GM06990 (cell line): ENCODE measurements around the gene WASHC2A.
"Not testable (repeated sequence)": the region's sequence is repeated elsewhere in the genome, so short reads cannot be mapped to it uniquely, and the experiment has no call there.

Experiments
- DNase-seq: peaks from one replicate; pipeline ENCODE4 v3.0.0-alpha.2; 2011; ENCODE audit not compliant: insufficient read length; ENCODE audit errors: extremely low read depth
- H3K27me3 ChIP-seq: replicated peaks from 2 replicates; pipeline ENCODE4 v1.6.0; 2011; ENCODE audit warnings: low read length; ENCODE audit not compliant: control insufficient read depth, insufficient read depth
- H3K36me3 ChIP-seq: 2 replicates; pipeline ENCODE4 v1.5.1; 2011; ENCODE audit warnings: low read length; ENCODE audit not compliant: control insufficient read depth, insufficient read depth
- H3K4me3 ChIP-seq: replicated peaks from 2 replicates; pipeline ENCODE4 v1.5.1; 2011; ENCODE audit warnings: low read depth, mild to moderate bottlenecking, control low read depth, low read length
- TF ChIP-seq, protein P1 (sequence below): IDR thresholded peaks from 2 replicates; pipeline ENCODE4 v1.5.1; 2011; ENCODE audit warnings: low read length, control low read depth, mild to moderate bottlenecking, inconsistent platforms; ENCODE audit not compliant: insufficient read depth, poor library complexity, severe bottlenecking

The WASHC2A gene

GRCh38 chr10:50108999-50109698, 41.4 kb downstream of the WASHC2A start:
- not testable (repeated sequence) for DNase-seq, H3K36me3 ChIP-seq, H3K27me3 ChIP-seq, H3K4me3 ChIP-seq

GRCh38 chr10:50112419-50113112, 44.8 kb downstream of the WASHC2A start:
- not testable (repeated sequence) for H3K27me3 ChIP-seq, DNase-seq, H3K4me3 ChIP-seq, H3K36me3 ChIP-seq

- not testable (repeated sequence) for DNase-seq, H3K36me3 ChIP-seq, H3K27me3 ChIP-seq, H3K4me3 ChIP-seq
These were observed 59.0 kb downstream of the WASHC2A start for GRCh38 chr10:50126765-50127164.

DNA sequence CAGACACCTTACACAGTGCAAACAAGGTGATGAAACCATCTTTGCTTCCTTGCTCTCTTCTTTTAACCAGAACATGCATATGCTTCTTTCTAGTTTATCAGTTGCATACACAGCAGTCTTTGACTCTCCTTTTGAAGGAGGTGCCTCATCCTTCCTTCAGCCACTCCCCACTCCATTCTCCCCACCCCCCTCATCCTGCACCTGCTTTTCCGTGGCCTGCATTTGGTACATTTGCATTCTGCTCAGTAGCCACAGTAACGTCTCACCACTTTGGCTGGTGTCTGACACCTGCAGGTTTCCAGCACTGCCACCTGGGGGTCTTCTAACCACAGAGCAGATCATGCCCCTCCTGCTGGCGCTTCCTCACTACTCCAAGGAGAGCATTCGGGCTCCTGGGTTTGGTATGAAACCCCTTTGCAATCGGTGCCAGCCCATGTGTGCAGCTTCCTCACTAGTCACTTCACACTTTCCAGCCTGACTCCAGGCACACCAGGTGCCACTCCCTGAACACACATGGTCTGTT, 60.1 kb downstream of the WASHC2A start:
- not testable (repeated sequence) for DNase-seq, H3K4me3 ChIP-seq, H3K27me3 ChIP-seq

GRCh38 chr10:50131245-50131965, 63.7 kb downstream of the WASHC2A start:
- H3K4me3 ChIP-seq, H3K27me3 ChIP-seq, H3K36me3 ChIP-seq, DNase-seq: not testable (repeated sequence)

More for the DNA sequence above, 60.1 kb downstream of the WASHC2A start:
- not testable (repeated sequence) for H3K36me3 ChIP-seq

DNA sequence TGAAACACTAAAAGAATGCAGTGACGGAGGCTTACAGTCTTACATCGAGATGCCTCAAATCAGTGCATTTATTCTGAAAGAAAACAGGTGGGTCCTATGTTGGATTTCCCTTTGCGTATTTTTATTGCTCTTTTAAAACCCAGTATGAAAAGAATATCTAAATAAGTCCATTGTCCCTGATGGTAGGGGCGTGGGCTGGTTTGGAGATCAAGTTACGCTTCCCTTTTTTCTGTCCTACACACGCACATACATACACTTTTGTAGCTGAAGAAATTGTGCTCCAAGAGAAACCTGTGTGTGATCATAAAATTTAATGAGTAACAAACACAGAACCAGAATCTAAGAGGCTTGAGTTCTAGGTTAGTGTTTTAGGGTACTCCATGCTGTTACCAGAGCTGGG, 64.6 kb downstream of the WASHC2A start:
- H3K4me3 ChIP-seq, DNase-seq, H3K36me3 ChIP-seq, H3K27me3 ChIP-seq: not testable (repeated sequence)

DNA sequence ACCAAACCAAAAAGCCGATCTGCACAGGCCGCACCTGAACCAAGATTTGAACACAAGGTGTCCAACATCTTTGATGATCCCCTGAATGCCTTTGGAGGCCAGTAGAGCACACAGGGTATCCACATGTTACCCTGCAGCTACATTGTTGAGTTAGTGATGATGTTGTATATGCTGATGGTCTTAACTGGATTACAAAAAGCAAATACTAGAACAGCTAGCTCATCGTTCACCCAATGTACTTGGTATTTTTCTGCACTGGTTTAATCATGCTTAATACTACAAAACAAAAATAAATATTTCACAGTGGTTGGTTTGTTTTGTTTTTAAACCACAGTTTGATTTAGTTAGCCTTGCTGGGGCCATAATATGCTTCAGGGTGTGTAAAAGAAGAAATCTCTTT, 65.1 kb downstream of the WASHC2A start:
- H3K27me3 ChIP-seq, H3K4me3 ChIP-seq, DNase-seq, H3K36me3 ChIP-seq: not testable (repeated sequence)

GRCh38 chr10:50143512-50144174, 75.9 kb downstream of the WASHC2A start:
- DNase-seq, H3K4me3 ChIP-seq, H3K27me3 ChIP-seq, H3K36me3 ChIP-seq: not testable (repeated sequence)

DNA sequence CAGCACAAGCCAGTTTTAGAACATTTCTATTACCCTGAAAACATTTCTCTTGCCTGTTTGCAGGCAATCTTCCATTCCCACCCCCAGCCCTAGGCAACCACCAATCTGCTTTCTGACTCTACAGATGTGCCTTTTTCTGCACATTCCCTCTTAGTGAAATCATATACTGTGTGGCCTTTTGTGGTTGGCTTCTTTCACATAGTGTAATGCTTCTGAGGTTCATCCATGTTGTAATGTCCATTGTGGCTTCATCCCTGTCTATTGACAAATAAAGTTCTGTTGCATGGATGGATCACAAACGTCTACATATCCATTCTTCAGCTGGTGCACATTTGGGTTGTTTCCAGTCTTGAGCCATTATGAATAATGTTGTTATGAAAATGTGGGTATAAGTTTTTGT, 77.8 kb downstream of the WASHC2A start:
- not testable (repeated sequence) for H3K36me3 ChIP-seq, H3K4me3 ChIP-seq, H3K27me3 ChIP-seq, DNase-seq

- H3K4me3 ChIP-seq, result no peak overlapping the region
- TF ChIP-seq, protein P1, sequence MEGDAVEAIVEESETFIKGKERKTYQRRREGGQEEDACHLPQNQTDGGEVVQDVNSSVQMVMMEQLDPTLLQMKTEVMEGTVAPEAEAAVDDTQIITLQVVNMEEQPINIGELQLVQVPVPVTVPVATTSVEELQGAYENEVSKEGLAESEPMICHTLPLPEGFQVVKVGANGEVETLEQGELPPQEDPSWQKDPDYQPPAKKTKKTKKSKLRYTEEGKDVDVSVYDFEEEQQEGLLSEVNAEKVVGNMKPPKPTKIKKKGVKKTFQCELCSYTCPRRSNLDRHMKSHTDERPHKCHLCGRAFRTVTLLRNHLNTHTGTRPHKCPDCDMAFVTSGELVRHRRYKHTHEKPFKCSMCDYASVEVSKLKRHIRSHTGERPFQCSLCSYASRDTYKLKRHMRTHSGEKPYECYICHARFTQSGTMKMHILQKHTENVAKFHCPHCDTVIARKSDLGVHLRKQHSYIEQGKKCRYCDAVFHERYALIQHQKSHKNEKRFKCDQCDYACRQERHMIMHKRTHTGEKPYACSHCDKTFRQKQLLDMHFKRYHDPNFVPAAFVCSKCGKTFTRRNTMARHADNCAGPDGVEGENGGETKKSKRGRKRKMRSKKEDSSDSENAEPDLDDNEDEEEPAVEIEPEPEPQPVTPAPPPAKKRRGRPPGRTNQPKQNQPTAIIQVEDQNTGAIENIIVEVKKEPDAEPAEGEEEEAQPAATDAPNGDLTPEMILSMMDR, result no peak
- H3K36me3 ChIP-seq, result no peaks in the 10 kb centered on the region
- no peaks in the 10 kb centered on the region; the same call in 1 of the 2 replicates for H3K27me3 ChIP-seq
- no peak for DNase-seq
These were observed 85.1 kb downstream of the WASHC2A start for GRCh38 chr10:50152792-50153272.

GRCh38 chr10:50157868-50158267, 90.1 kb downstream of the WASHC2A start:
- H3K36me3 ChIP-seq, DNase-seq, H3K27me3 ChIP-seq, H3K4me3 ChIP-seq: not testable (repeated sequence)

DNA sequence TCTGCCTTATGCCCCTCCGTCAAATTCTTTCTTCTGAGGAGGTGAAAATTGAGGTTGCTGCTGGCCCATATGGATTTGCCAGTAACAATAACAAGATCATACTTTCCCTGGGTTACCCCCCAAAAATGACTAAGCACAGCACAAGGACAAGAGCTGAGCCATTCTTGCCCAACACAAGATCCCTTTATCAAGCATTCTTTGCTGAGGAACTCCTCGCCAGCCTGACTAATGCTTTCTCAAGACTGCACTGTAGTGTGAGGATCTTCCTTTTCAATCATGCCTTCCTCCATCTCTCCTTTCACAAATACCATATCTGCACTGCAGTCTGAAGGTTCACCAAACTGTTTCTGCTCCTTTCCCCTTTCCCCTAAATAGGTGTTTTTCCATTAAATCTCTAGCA, 92.1 kb downstream of the WASHC2A start:
- not testable (repeated sequence) for H3K36me3 ChIP-seq, H3K4me3 ChIP-seq, DNase-seq, H3K27me3 ChIP-seq
